Bronchial epithelial cell (primary cell): ENCODE data around the gene TP53BP1. TPM values are rescaled to one million over a fixed set of nuclear protein-coding genes. Genes with fewer than 3 reads are reported as not detected.

Source experiments
- DNase-seq: peaks from one replicate; pipeline ENCODE4 v3.0.0-alpha.2; 2010; ENCODE audit warnings: low read depth
- FAIRE-seq: peaks from 2 replicates; lab custom pipeline; 2011; peaks lifted over from hg19 to GRCh38; lab: Jason Lieb, UNC
- H3K27me3 ChIP-seq: 2 replicates; pipeline ENCODE4 v1.5.1; 2011; ENCODE audit warnings: low read length; ENCODE audit not compliant: control insufficient read depth, insufficient read depth
- H3K36me3 ChIP-seq: 2 replicates; pipeline ENCODE4 v1.5.1; 2011; ENCODE audit warnings: low read length; ENCODE audit not compliant: control insufficient read depth, insufficient read depth
- H3K4me3 ChIP-seq: 2 replicates; pipeline ENCODE4 v1.5.1; 2011; ENCODE audit warnings: mild to moderate bottlenecking, low read depth, low read length, control low read depth
- CTCF ChIP-seq: IDR thresholded peaks from 2 replicates; pipeline ENCODE4 v1.5.1; 2011; ENCODE audit warnings: mild to moderate bottlenecking, moderate library complexity, low read length, control low read depth, inconsistent platforms; ENCODE audit not compliant: insufficient read depth, severe bottlenecking
- total RNA-seq: library from RNA; depleted of rRNA; stranded (reverse); fragments of >200 nt; gene quantifications from 2 replicates; pipeline ENCODE4 v1.2.1, GENCODE V29; 2014

TP53BP1 gene
- total RNA-seq, 1 donor from 2014 or later: 28.7 TPM

DNA sequence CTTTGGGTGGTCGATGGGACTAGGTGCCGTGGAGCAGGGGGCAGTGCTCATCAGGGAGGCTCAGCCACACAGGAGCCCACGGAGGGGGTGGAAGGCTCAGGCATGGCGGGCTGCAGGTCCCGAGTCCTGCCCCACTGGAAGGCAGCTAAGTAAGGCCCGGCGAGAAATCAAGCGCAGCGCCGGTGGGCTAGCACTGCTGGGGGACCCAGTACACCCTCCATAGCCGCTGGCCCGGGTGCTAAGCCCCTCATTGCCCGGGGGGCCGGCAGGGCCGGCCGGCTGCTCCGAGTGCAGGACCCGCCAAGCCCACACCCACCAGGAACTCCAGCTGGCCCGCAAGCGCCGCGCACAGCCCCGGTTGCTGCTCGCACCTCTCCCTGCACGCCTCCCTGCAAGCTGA, 19.1 kb downstream of the TP53BP1 start:
- DNase-seq (no peak), FAIRE-seq (no peak)
- Histone ChIP-seq H3K27me3 (no peaks in the 10 kb centered on the region), H3K4me3 (no peak overlapping the region), H3K36me3 (peaks cover 8% of the 10 kb centered on the region)
- TF ChIP-seq CTCF: no peak

GRCh38 chr15:43471975-43472374, 21.0 kb downstream of the TP53BP1 start:
- Histone ChIP-seq H3K27me3 (no peaks in the 10 kb centered on the region), H3K36me3 (peaks cover 7% of the 10 kb centered on the region), H3K4me3 (no peak overlapping the region)
- no peak for TF ChIP-seq CTCF
- DNase-seq: no peak
- FAIRE-seq: no peak

- H3K36me3 ChIP-seq: peaks cover 5% of the 10 kb centered on the region
- TF ChIP-seq CTCF: no peak
- no peaks in the 10 kb centered on the region for H3K27me3 ChIP-seq
- H3K4me3 ChIP-seq: no peak overlapping the region
- DNase-seq (peak; percentile 61), FAIRE-seq (no peak)
Observed at GRCh38 chr15:43469867-43470266, 23.1 kb downstream of the TP53BP1 start.

GRCh38 chr15:43465100-43465499, 27.9 kb downstream of the TP53BP1 start:
- FAIRE-seq: no peak
- Histone ChIP-seq H3K27me3 (no peaks in the 10 kb centered on the region), H3K36me3 (peaks cover 2% of the 10 kb centered on the region), H3K4me3 (no peak overlapping the region)
- no peak for TF ChIP-seq CTCF
- DNase-seq: peak; percentile 79

DNA sequence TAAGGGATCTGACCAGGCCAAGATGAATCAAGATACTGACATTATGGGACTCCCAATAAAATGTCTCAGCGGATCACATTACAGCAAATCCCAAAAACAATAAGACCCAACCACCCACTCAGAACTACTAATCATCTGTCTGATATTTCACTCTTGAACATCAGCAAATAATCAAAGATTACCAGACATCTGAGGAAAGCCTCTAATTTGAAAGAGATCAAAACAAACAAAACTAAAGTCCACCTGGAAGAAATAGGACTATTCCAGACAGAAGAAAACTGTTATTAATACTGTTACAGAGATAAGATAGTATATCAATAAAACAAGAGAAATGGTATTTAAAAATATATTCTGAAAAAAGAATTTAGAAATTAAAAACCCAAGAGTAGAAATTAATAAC, 29.0 kb downstream of the TP53BP1 start:
- Histone ChIP-seq H3K4me3 (no peak overlapping the region), H3K36me3 (no peaks in the 10 kb centered on the region), H3K27me3 (no peaks in the 10 kb centered on the region)
- no peak for TF ChIP-seq CTCF
- FAIRE-seq (no peak), DNase-seq (no peak)

- TF ChIP-seq CTCF: no peak
- DNase-seq (no peak), FAIRE-seq (no peak)
- no peaks in the 10 kb centered on the region for H3K27me3 ChIP-seq
- no peak overlapping the region for H3K4me3 ChIP-seq
- H3K36me3 ChIP-seq: peaks cover under 1% of the 10 kb centered on the region
Observed at GRCh38 chr15:43463507-43463906, 29.4 kb downstream of the TP53BP1 start.
